ENCODE results near the gene NFX1.
"Not testable (repeated sequence)": the region's sequence is repeated elsewhere in the genome, so short reads cannot be mapped to it uniquely, and the experiment has no call there.

NFX1 gene

GRCh38 chr9:33355933-33356332, 65.6 kb downstream of the NFX1 start:
- DNase-seq, result no peak

GRCh38 chr9:33358641-33359040, 68.3 kb downstream of the NFX1 start:
- not testable (repeated sequence) for DNase-seq

- DNase-seq, result no peak
These were observed 73.8 kb downstream of the NFX1 start for GRCh38 chr9:33364127-33364526.

GRCh38 chr9:33364814-33365213, 74.5 kb downstream of the NFX1 start:
- DNase-seq, result not testable (repeated sequence)

- no peak for DNase-seq
These were observed 76.7 kb downstream of the NFX1 start for GRCh38 chr9:33366979-33367480.

- DNase-seq, result no peak
These were observed 82.6 kb downstream of the NFX1 start for GRCh38 chr9:33372900-33373299.

- DNase-seq, result no peak
These were observed 83.9 kb downstream of the NFX1 start for GRCh38 chr9:33374190-33374589.

GRCh38 chr9:33374634-33375237, 84.4 kb downstream of the NFX1 start:
- peak in 51 of 56 donors; percentile 5 to 85 (median 44) for DNase-seq

- DNase-seq, result peak in 11 of 56 donors; percentile 23 to 59 (median 35)
These were observed 85.0 kb downstream of the NFX1 start for GRCh38 chr9:33375238-33375840.

- DNase-seq, result peak in 34 of 56 donors; percentile 4 to 80 (median 23)
These were observed 85.6 kb downstream of the NFX1 start for GRCh38 chr9:33375841-33376321.

GRCh38 chr9:33377089-33377715, 86.9 kb downstream of the NFX1 start:
- no peak for DNase-seq

GRCh38 chr9:33378121-33378795, 87.9 kb downstream of the NFX1 start:
- no peak for DNase-seq

GRCh38 chr9:33379666-33380389, 89.5 kb downstream of the NFX1 start:
- no peak for DNase-seq

- no peak for DNase-seq
These were observed 90.2 kb downstream of the NFX1 start for GRCh38 chr9:33380390-33381094.

- DNase-seq, result no peak
These were observed 91.0 kb downstream of the NFX1 start for GRCh38 chr9:33381231-33381791.

- not testable (repeated sequence) for DNase-seq
These were observed 92.1 kb downstream of the NFX1 start for GRCh38 chr9:33382397-33382796.

GRCh38 chr9:33383396-33383795, 93.1 kb downstream of the NFX1 start:
- not testable (repeated sequence) for DNase-seq

- not testable (repeated sequence) for DNase-seq
These were observed 95.2 kb downstream of the NFX1 start for GRCh38 chr9:33385536-33385935.

- DNase-seq, result not testable (repeated sequence)
These were observed 95.8 kb downstream of the NFX1 start for GRCh38 chr9:33385979-33386640.

GRCh38 chr9:33386641-33386996, 96.3 kb downstream of the NFX1 start:
- DNase-seq, result not testable (repeated sequence)

Measured in amygdala (tissue), 56 donors.